ENCODE results near the gene MTUS2.

DNA sequence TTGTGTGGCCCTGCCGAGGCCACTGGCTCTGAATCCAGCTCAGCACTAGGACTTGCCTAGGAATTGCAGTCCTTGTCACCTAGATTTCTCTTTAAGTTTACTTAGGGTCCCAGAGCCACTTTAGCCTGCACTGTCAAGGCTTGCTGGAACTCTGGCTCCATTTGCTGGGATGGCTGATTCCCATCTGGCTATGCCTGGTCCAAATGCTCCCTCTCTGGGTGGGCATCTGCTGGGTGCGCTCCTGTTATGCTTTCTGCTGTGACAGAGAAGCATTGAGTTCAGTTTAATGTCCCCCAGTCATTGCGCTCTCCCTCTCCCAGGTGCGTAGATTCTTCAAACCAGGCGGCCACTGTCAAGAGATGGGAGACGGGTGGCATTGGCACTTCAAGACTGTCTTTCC, 102.2 kb downstream of the MTUS2 start:
- TF ChIP-seq, protein P1, sequence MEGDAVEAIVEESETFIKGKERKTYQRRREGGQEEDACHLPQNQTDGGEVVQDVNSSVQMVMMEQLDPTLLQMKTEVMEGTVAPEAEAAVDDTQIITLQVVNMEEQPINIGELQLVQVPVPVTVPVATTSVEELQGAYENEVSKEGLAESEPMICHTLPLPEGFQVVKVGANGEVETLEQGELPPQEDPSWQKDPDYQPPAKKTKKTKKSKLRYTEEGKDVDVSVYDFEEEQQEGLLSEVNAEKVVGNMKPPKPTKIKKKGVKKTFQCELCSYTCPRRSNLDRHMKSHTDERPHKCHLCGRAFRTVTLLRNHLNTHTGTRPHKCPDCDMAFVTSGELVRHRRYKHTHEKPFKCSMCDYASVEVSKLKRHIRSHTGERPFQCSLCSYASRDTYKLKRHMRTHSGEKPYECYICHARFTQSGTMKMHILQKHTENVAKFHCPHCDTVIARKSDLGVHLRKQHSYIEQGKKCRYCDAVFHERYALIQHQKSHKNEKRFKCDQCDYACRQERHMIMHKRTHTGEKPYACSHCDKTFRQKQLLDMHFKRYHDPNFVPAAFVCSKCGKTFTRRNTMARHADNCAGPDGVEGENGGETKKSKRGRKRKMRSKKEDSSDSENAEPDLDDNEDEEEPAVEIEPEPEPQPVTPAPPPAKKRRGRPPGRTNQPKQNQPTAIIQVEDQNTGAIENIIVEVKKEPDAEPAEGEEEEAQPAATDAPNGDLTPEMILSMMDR (IDR thresholded peaks at IDR 0.05; ENCODE audit: poor library complexity) = no peak
- no peak for TF ChIP-seq EZH2phosphoT487 (IDR thresholded peaks at IDR 0.05; ENCODE audit: low read depth, severe bottlenecking, unreplicated experiment)
- TF ChIP-seq EZH2 (IDR thresholded peaks at IDR 0.05; ENCODE audit: borderline replicate concordance) = no peak

All from hepatocyte (in vitro differentiated cells).